H9 (cell line): ENCODE measurements around the gene YIPF4. TPM values are rescaled to one million over a fixed set of nuclear protein-coding genes. Genes with fewer than 3 reads are reported as not detected.

Experiments
- DNase-seq: peaks from one replicate; pipeline ENCODE4 v3.0.0-alpha.2; 2017
- H2AFZ ChIP-seq: one replicate; pipeline ENCODE4 v1.6.1; 2013; ENCODE audit warnings: mild to moderate bottlenecking, low read length, control low read depth, moderate library complexity
- H2AK5ac ChIP-seq: 2 replicates; pipeline ENCODE4 v1.6.1; 2013; ENCODE audit warnings: low read length, control low read depth, mixed read lengths; ENCODE audit not compliant: insufficient read length
- H2BK120ac ChIP-seq: one replicate; pipeline ENCODE4 v1.6.1; 2013; ENCODE audit warnings: low read depth, mild to moderate bottlenecking, low read length, control low read depth, inconsistent platforms; ENCODE audit not compliant: poor library complexity, severe bottlenecking
- H2BK12ac ChIP-seq: 2 replicates; pipeline ENCODE4 v1.6.1; 2013; ENCODE audit warnings: low read length, control low read depth, mixed read lengths, low read depth; ENCODE audit not compliant: insufficient read length
- H2BK15ac ChIP-seq: 2 replicates; pipeline ENCODE4 v1.6.1; 2013; ENCODE audit warnings: low read depth, low read length, control low read depth
- H2BK20ac ChIP-seq: one replicate; pipeline ENCODE4 v1.6.1; 2013; ENCODE audit warnings: low read depth, mild to moderate bottlenecking, low read length, control low read depth, inconsistent platforms; ENCODE audit not compliant: poor library complexity, severe bottlenecking
- H2BK5ac ChIP-seq: 2 replicates; pipeline ENCODE4 v1.6.1; 2013; ENCODE audit warnings: low read length, control low read depth, mixed read lengths; ENCODE audit not compliant: insufficient read length
- H3K14ac ChIP-seq: 2 replicates; pipeline ENCODE4 v1.6.1; 2013; ENCODE audit warnings: low read length, control low read depth; ENCODE audit not compliant: insufficient read depth
- H3K18ac ChIP-seq: 2 replicates; pipeline ENCODE4 v1.6.1; 2013; ENCODE audit warnings: low read depth, mild to moderate bottlenecking, mixed read lengths, low read length, control low read depth; ENCODE audit not compliant: insufficient read length
- H3K23ac ChIP-seq: 2 replicates; pipeline ENCODE4 v1.6.1; 2013; ENCODE audit warnings: low read length, control low read depth, mixed read lengths, low read depth; ENCODE audit not compliant: insufficient read length
- H3K23me2 ChIP-seq: 2 replicates; pipeline ENCODE4 v1.6.1; 2013; ENCODE audit warnings: low read depth, mild to moderate bottlenecking, mixed read lengths, low read length, control low read depth; ENCODE audit not compliant: insufficient read length, poor library complexity, severe bottlenecking
- H3K27ac ChIP-seq: 2 replicates; pipeline ENCODE4 v1.5.1; 2013; ENCODE audit warnings: low read length, control low read depth, mixed read lengths, low read depth; ENCODE audit not compliant: insufficient read length
- H3K27me3 ChIP-seq: 2 replicates; pipeline ENCODE4 v1.6.1; 2013; ENCODE audit warnings: low read length, control low read depth, inconsistent platforms; ENCODE audit not compliant: insufficient read depth
- H3K4ac ChIP-seq: 2 replicates; pipeline ENCODE4 v1.6.1; 2013; ENCODE audit warnings: low read depth, mild to moderate bottlenecking, control low read depth, inconsistent platforms, low read length, moderate library complexity
- H3K4me1 ChIP-seq: 2 replicates; pipeline ENCODE4 v1.6.1; 2013; ENCODE audit warnings: low read length, control low read depth, inconsistent platforms; ENCODE audit not compliant: insufficient read depth
- H3K4me2 ChIP-seq: 2 replicates; pipeline ENCODE4 v1.6.1; 2013; ENCODE audit warnings: low read length, control low read depth, mixed read lengths; ENCODE audit not compliant: insufficient read length, insufficient read depth
- H3K56ac ChIP-seq: 2 replicates; pipeline ENCODE4 v1.6.1; 2013; ENCODE audit warnings: low read depth, mild to moderate bottlenecking, mixed read lengths, low read length, control low read depth; ENCODE audit not compliant: insufficient read length
- H3K79me1 ChIP-seq: 2 replicates; pipeline ENCODE4 v1.6.1; 2013; ENCODE audit warnings: low read depth, mild to moderate bottlenecking, moderate library complexity, low read length, control low read depth, inconsistent platforms; ENCODE audit not compliant: insufficient read depth, poor library complexity, severe bottlenecking
- H3K79me2 ChIP-seq: 2 replicates; pipeline ENCODE4 v1.6.1; 2013; ENCODE audit warnings: low read length, control low read depth, inconsistent platforms; ENCODE audit not compliant: insufficient read depth
- H3K9ac ChIP-seq: 2 replicates; pipeline ENCODE4 v1.6.1; 2013; ENCODE audit warnings: low read length, control low read depth, mixed read lengths; ENCODE audit not compliant: insufficient read length; ENCODE audit errors: extremely low read depth
- H3K9me3 ChIP-seq: one replicate; pipeline ENCODE4 v1.6.1; 2013; ENCODE audit warnings: low read depth, low read length, inconsistent platforms; ENCODE audit not compliant: control insufficient read depth
- H3T11ph ChIP-seq: one replicate; pipeline ENCODE4 v1.6.1; 2013; ENCODE audit warnings: mild to moderate bottlenecking, low read length, control low read depth, inconsistent platforms
- H4K20me1 ChIP-seq: one replicate; pipeline ENCODE4 v1.6.1; 2013; ENCODE audit not compliant: control insufficient read depth, insufficient read length, insufficient read depth
- H4K5ac ChIP-seq: 2 replicates; pipeline ENCODE4 v1.6.1; 2013; ENCODE audit warnings: low read depth, mild to moderate bottlenecking, mixed read lengths, low read length, control low read depth; ENCODE audit not compliant: insufficient read length
- H4K8ac ChIP-seq: replicated peaks from 2 replicates; pipeline ENCODE4 v1.6.1; 2013; ENCODE audit warnings: low read length, control low read depth, mixed read lengths, low read depth; ENCODE audit not compliant: insufficient read length
- H4K91ac ChIP-seq: 2 replicates; pipeline ENCODE4 v1.6.1; 2013; ENCODE audit warnings: low read depth, mild to moderate bottlenecking, moderate library complexity, mixed read lengths, low read length, control low read depth; ENCODE audit not compliant: insufficient read length
- H3K27ac Mint-ChIP-seq, 3 experiments: 2 replicates in 2 of 3; 3 replicates in 1 of 3; pipeline ENCODE4 v1.8.0; 2020 to 2021; ENCODE audit warnings: mixed read lengths in 3 of 3, mild to moderate bottlenecking in 1 of 3, moderate library complexity in 1 of 3
- H3K27me3 Mint-ChIP-seq: 2 replicates; pipeline ENCODE4 v1.8.0; 2021; ENCODE audit warnings: low read depth, mild to moderate bottlenecking, moderate library complexity, mixed read lengths
- H3K36me3 Mint-ChIP-seq, 3 experiments: 2 replicates in 2 of 3; 3 replicates in 1 of 3; pipeline ENCODE4 v1.8.0; 2020 to 2021; ENCODE audit warnings: low read depth in 3 of 3, mixed read lengths in 3 of 3; ENCODE audit not compliant: insufficient read depth in 1 of 3
- H3K4me1 Mint-ChIP-seq, 2 experiments: 2 replicates each; pipeline ENCODE4 v1.8.0; 2020; ENCODE audit warnings: mixed read lengths in 2 of 2
- H3K4me3 Mint-ChIP-seq, 2 experiments: 2 replicates in 1 of 2; 3 replicates in 1 of 2; pipeline ENCODE4 v1.8.0; 2020 to 2021; ENCODE audit warnings: mild to moderate bottlenecking in 2 of 2, mixed read lengths in 2 of 2, moderate library complexity in 1 of 2
- H3K9me3 Mint-ChIP-seq, 2 experiments: 2 replicates in 1 of 2; 3 replicates in 1 of 2; pipeline ENCODE4 v1.8.0; 2020; ENCODE audit warnings: mild to moderate bottlenecking in 2 of 2, mixed read lengths in 2 of 2, moderate library complexity in 1 of 2
- CTCF ChIP-seq: fragments of 200-600 bp; sonication (generic); conservative IDR thresholded peaks from 3 replicates; pipeline ENCODE4 v1.8.0; 2021; ENCODE audit warnings: antibody characterized with exemption, mild to moderate bottlenecking
- WGBS: extraction: QIAGEN DNeasy Blood & Tissue Kit; methylation state at CpG from one replicate; pipeline ENCODE4 v1.1.7; 2013; ENCODE audit warnings: missing lambda C conversion rate, low lambda C conversion rate, mixed read lengths; ENCODE audit not compliant: insufficient read length; ENCODE audit errors: extremely low coverage; 5-methylcytosine and 5-hydroxymethylcytosine counted together
- total RNA-seq: library from RNA; stranded (reverse); gene quantifications from 2 replicates; pipeline ENCODE4 v1.2.1, GENCODE V29; 2021

The YIPF4 gene
- total RNA-seq, 1 experiment from 2014 or later, result 26.2 TPM

- no peaks in the 10 kb centered on the region for H3K9me3 ChIP-seq
- H3K9me3 Mint-ChIP-seq, result no peaks in the 10 kb centered on the region
- H2BK12ac ChIP-seq, result no peak overlapping the region
- WGBS, result no CpG with 5 or more reads among the region's 3 CpGs
- H3K79me2 ChIP-seq, result no peaks in the 10 kb centered on the region
- no peak overlapping the region for H3K23ac ChIP-seq
- no peak overlapping the region for H3K27ac ChIP-seq
- no peak overlapping the region for H2BK5ac ChIP-seq
- no peaks in the 10 kb centered on the region for H3K79me1 ChIP-seq
- H3K9ac ChIP-seq, result no peak overlapping the region
- no peak for TF ChIP-seq CTCF
- no peaks in the 10 kb centered on the region for H3K36me3 Mint-ChIP-seq
- no peaks in the 10 kb centered on the region for H4K20me1 ChIP-seq
- H3K56ac ChIP-seq, result no peak overlapping the region
- no peak for DNase-seq
- H3K23me2 ChIP-seq, result no peaks in the 10 kb centered on the region
- H3K4me3 Mint-ChIP-seq, result no peak overlapping the region
- H2BK120ac ChIP-seq, result no peak overlapping the region
- H4K8ac ChIP-seq, result no peak overlapping the region
- H3K4ac ChIP-seq, result no peak overlapping the region
- no peak overlapping the region for H2AFZ ChIP-seq
- peaks cover 5% of the 10 kb centered on the region for H3K27me3 Mint-ChIP-seq
- no peak overlapping the region for H2BK20ac ChIP-seq
- no peak overlapping the region for H4K91ac ChIP-seq
- no peak overlapping the region for H4K5ac ChIP-seq
- no peak overlapping the region for H3K14ac ChIP-seq
- H2BK15ac ChIP-seq, result no peak overlapping the region
- H3K27me3 ChIP-seq, result no peaks in the 10 kb centered on the region
- H3K18ac ChIP-seq, result no peak overlapping the region
- no peak overlapping the region for H3T11ph ChIP-seq
- H3K27ac Mint-ChIP-seq, result no peak overlapping the region
- H2AK5ac ChIP-seq, result no peak overlapping the region
- H3K4me1 Mint-ChIP-seq, result no peaks in the 10 kb centered on the region
- no peaks in the 10 kb centered on the region for H3K4me1 ChIP-seq
- H3K4me2 ChIP-seq, result no peak overlapping the region
These were observed 29.4 kb upstream of the YIPF4 start for GRCh38 chr2:32248299-32248698.
